ENCODE data around the gene CASD1.

- TF ChIP-seq POLR2A (IDR thresholded peaks at IDR 0.05): no peak
- TF ChIP-seq, protein P1, sequence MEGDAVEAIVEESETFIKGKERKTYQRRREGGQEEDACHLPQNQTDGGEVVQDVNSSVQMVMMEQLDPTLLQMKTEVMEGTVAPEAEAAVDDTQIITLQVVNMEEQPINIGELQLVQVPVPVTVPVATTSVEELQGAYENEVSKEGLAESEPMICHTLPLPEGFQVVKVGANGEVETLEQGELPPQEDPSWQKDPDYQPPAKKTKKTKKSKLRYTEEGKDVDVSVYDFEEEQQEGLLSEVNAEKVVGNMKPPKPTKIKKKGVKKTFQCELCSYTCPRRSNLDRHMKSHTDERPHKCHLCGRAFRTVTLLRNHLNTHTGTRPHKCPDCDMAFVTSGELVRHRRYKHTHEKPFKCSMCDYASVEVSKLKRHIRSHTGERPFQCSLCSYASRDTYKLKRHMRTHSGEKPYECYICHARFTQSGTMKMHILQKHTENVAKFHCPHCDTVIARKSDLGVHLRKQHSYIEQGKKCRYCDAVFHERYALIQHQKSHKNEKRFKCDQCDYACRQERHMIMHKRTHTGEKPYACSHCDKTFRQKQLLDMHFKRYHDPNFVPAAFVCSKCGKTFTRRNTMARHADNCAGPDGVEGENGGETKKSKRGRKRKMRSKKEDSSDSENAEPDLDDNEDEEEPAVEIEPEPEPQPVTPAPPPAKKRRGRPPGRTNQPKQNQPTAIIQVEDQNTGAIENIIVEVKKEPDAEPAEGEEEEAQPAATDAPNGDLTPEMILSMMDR (IDR thresholded peaks at IDR 0.05): no peak
Measured at GRCh38 chr7:94559972-94560371, 50.4 kb downstream of the CASD1 start.
